HepG2 (cell line): ENCODE data around the gene KCNG4. TPM values are rescaled to one million over a fixed set of nuclear protein-coding genes. Genes with fewer than 3 reads are reported as not detected.

Experiments
- ATAC-seq: fragments of 200-7000 bp; cut with Tn5 transposase; 3 replicates; pipeline ENCODE4 v1.9.1; 2020; ENCODE audit warnings: mild to moderate bottlenecking, moderate library complexity
- BruUV-seq: library from RNA; stranded (reverse); fragments of 400-500 nt; replicated peaks from 2 replicates; lab custom pipeline; 2021; lab: Mats Ljungman, UMichigan
- CTCF ChIA-PET: fragments of 300-600 bp; formaldehyde crosslinking; extraction: SDS; loops from one replicate; lab custom pipeline; 2021; ENCODE audit warnings: low total read pairs, inconsistent platforms, low intra/inter-chr PET ratio; lab: Yijun Ruan, JAX
- POLR2A ChIA-PET: fragments of 350-600 bp; sonication (Branson Sonifier 250); formaldehyde crosslinking; loops from one replicate; lab custom pipeline; 2020; ENCODE audit warnings: antibody characterized with exemption, inconsistent platforms; lab: Yijun Ruan, JAX
- DNase-seq: peaks from one replicate; pipeline ENCODE4 v3.0.0-alpha.2; 2015; ENCODE audit warnings: low spot score
- FAIRE-seq: peaks from 3 replicates; lab custom pipeline; 2011; peaks lifted over from hg19 to GRCh38; lab: Jason Lieb, UNC
- H2AFZ ChIP-seq: one replicate; pipeline ENCODE4 v1.6.1; 2011; ENCODE audit warnings: low read length, inconsistent platforms
- H3K27ac ChIP-seq: fragments of 300-600 bp; 3 replicates; pipeline ENCODE4 v1.8.0; 2011; ENCODE audit warnings: mixed run types, mild to moderate bottlenecking, mixed read lengths, low read length, inconsistent platforms; ENCODE audit not compliant: insufficient read depth; ENCODE audit errors: extremely low read length
- H3K27me3 ChIP-seq, 2 experiments: fragments of 200-600 bp in 1 of 2; 2 replicates in 1 of 2; 3 replicates in 1 of 2; pipeline versions ENCODE4 v1.6.0 to v1.8.0; 2011; ENCODE audit warnings: low read length in 2 of 2, mild to moderate bottlenecking in 2 of 2, moderate library complexity in 2 of 2, inconsistent platforms in 1 of 2; ENCODE audit not compliant: insufficient read depth in 2 of 2, control insufficient read depth in 1 of 2
- H3K36me3 ChIP-seq, 2 experiments: fragments of 200-600 bp in 1 of 2; replicated peaks in 1 of 2; 2 replicates in 1 of 2; 3 replicates in 1 of 2; pipeline versions ENCODE4 v1.5.1 to v1.8.0; 2011; ENCODE audit warnings: low read length in 2 of 2, inconsistent platforms in 1 of 2; ENCODE audit not compliant: insufficient read depth in 2 of 2, control insufficient read depth in 1 of 2
- H3K4me1 ChIP-seq: 2 replicates; pipeline ENCODE4 v1.5.1; 2012; ENCODE audit warnings: low read length, inconsistent platforms; ENCODE audit not compliant: insufficient read depth
- H3K4me2 ChIP-seq: 2 replicates; pipeline ENCODE4 v1.6.0; 2011; ENCODE audit warnings: low read depth, low read length, inconsistent platforms
- H3K4me3 ChIP-seq, 3 experiments: fragments of 200-600 bp in 1 of 3; sonication (generic), shearing (Covaris generic) in 1 of 3; replicated peaks in 1 of 3; 2 replicates each; pipeline ENCODE4 v1.5.1; 2011 to 2016; ENCODE audit warnings: low read length in 3 of 3, inconsistent platforms in 2 of 3, low read depth in 2 of 3, mild to moderate bottlenecking in 2 of 3, control low read depth in 1 of 3, mixed read lengths in 1 of 3; ENCODE audit not compliant: insufficient read depth in 1 of 3
- H3K79me2 ChIP-seq: one replicate; pipeline ENCODE4 v1.6.1; 2011; ENCODE audit warnings: low read length, inconsistent platforms; ENCODE audit not compliant: insufficient read depth
- H3K9ac ChIP-seq: 2 replicates; pipeline ENCODE4 v1.6.0; 2011; ENCODE audit warnings: mild to moderate bottlenecking, low read depth, low read length, inconsistent platforms; ENCODE audit not compliant: insufficient read depth
- H3K9me3 ChIP-seq: 2 replicates; pipeline ENCODE4 v1.5.1; 2012; ENCODE audit warnings: mild to moderate bottlenecking, low read length
- H4K20me1 ChIP-seq: 2 replicates; pipeline ENCODE4 v1.6.0; 2011; ENCODE audit warnings: inconsistent platforms, mild to moderate bottlenecking, low read length, moderate library complexity; ENCODE audit not compliant: insufficient read depth
- ADNP ChIP-seq: sonication (generic); formaldehyde crosslinking; IDR thresholded peaks from 2 replicates; pipeline ENCODE4 v1.4.0; 2020; ENCODE audit warnings: missing genetic modification reagents
- ATF7 ChIP-seq, 2 experiments: fragments of 450-650 bp in 1 of 2; sonication (generic) in 1 of 2; formaldehyde crosslinking in 1 of 2; IDR thresholded peaks; 2 replicates each; pipeline versions ENCODE4 v1.4.0 to v1.6.1; 2016 to 2020; ENCODE audit warnings: antibody characterized with exemption in 1 of 2, mild to moderate bottlenecking in 1 of 2, missing genetic modification reagents in 1 of 2
- MED8 ChIP-seq: sonication (generic); formaldehyde crosslinking; IDR thresholded peaks from 2 replicates; pipeline ENCODE4 v1.8.1; 2023; ENCODE audit warnings: mild to moderate bottlenecking, missing genetic modification reagents; ENCODE audit not compliant: insufficient replicate concordance
- NONO ChIP-seq, 2 experiments: fragments of 450-650 bp in 1 of 2; sonication (generic) in 1 of 2; formaldehyde crosslinking in 1 of 2; IDR thresholded peaks in 1 of 2; conservative IDR thresholded peaks in 1 of 2; 2 replicates each; pipeline versions ENCODE4 v1.6.1 to v1.8.0; 2017 to 2022; ENCODE audit warnings: mild to moderate bottlenecking in 1 of 2, missing genetic modification reagents in 1 of 2, moderate library complexity in 1 of 2
- PLSCR1 ChIP-seq: sonication (generic); formaldehyde crosslinking; IDR thresholded peaks from 2 replicates; pipeline ENCODE4 v1.5.0; 2020; ENCODE audit warnings: missing genetic modification reagents, mild to moderate bottlenecking, borderline replicate concordance
- POGZ ChIP-seq: sonication (generic); formaldehyde crosslinking; IDR thresholded peaks from 2 replicates; pipeline ENCODE4 v1.4.0; 2020; ENCODE audit warnings: mild to moderate bottlenecking, missing genetic modification reagents
- RXRB ChIP-seq: IDR thresholded peaks from 2 replicates; pipeline ENCODE4 v1.6.1; 2016; ENCODE audit warnings: borderline replicate concordance, missing genetic modification reagents, missing compliant biosample characterization
- SPEN ChIP-seq: sonication (generic); formaldehyde crosslinking; IDR thresholded peaks from 2 replicates; pipeline ENCODE4 v1.5.1; 2020; ENCODE audit warnings: low read depth, mild to moderate bottlenecking, missing genetic modification reagents
- ZFP41 ChIP-seq: sonication (generic); formaldehyde crosslinking; IDR thresholded peaks from 2 replicates; pipeline ENCODE4 v1.4.0; 2020; ENCODE audit warnings: mild to moderate bottlenecking, missing genetic modification reagents, borderline replicate concordance
- ZNF7 ChIP-seq: IDR thresholded peaks from 2 replicates; pipeline ENCODE4 v1.6.1; 2016; ENCODE audit warnings: missing biosample characterization, missing genetic modification reagents
- WGBS: methylation state at CpG from one replicate; pipeline ENCODE4 v1.1.6; 2017; ENCODE audit warnings: low lambda C conversion rate; 5-methylcytosine and 5-hydroxymethylcytosine counted together
- in situ Hi-C: cut with HindIII; loops from 2 replicates; pipeline ENCODE4 v1.10.0; 2017; ENCODE audit warnings: low pct_unique_long_range_greater_than_20kb; ENCODE audit not compliant: extremely low pct_ligation_motif_present
- intact Hi-C: fragments of 100-400 bp; cut with micrococcal nuclease; formaldehyde crosslinking; loops from one replicate; pipeline ENCODE4 v1.10.0; 2022; ENCODE audit not compliant: unreplicated experiment
- polyA plus RNA-seq, 8 experiments: library from polyadenylated mRNA; depleted of rRNA in 3 of 8; stranded (reverse) in 7 of 8; unstranded in 1 of 8; fragments of >200 nt; fragmentation: Illumina TruSeq in 4 of 8; extraction: Trizol in 4 of 8; gene quantifications; 2 replicates each; pipeline versions ENCODE4 v1.2.1 to v1.2.3, GENCODE V29; 2011 to 2016; ENCODE audit warnings: low read depth in 4 of 8, missing spikeins in 1 of 8, mixed read lengths in 1 of 8; ENCODE audit not compliant: insufficient read depth in 1 of 8
- total RNA-seq, 5 experiments: library from RNA; depleted of rRNA; stranded (reverse); fragments of >200 nt; fragmentation: Illumina TruSeq; extraction: Trizol; gene quantifications; 2 replicates each; pipeline ENCODE4 v1.2.3, GENCODE V29; 2016; ENCODE audit warnings: low read depth in 1 of 5
- TF ChIP-seq, protein P1 (sequence below): IDR thresholded peaks from 2 replicates; pipeline ENCODE4 v1.6.1; 2016; ENCODE audit warnings: control low read depth
- TF ChIP-seq, protein P2 (sequence below): IDR thresholded peaks from 2 replicates; pipeline ENCODE4 v1.6.1; 2016; ENCODE audit warnings: low read depth, control low read depth

Gene KCNG4
- total and polyA plus RNA-seq, 2 of the 13 experiments (the other 11 are each of a cell fraction or from before 2014, with no cell fraction given), result not detected

DNA sequence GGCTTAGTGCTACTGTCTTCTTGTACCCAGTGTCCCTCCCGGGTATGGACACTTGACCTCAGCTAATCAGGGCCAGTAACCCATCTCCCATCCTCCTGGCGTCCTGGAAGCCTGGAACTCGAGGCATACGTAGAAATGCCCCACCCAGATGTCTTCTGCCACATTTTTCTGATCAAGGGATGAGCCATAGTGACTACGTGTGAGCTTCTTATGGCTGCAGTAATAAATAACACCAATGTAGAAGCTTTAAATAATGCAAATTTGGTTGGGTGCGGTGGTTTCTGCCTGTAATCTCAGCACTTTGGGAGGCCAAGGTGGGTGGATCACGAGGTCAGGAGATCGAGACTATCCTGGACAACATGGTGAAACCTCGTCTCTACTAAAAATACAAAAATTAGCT is 3.0 kb upstream of the KCNG4 start:
- ATAC-seq, result no peak
- intact Hi-C loops (no loop called here), in situ Hi-C loops (no loop called here)
- POLR2A ChIA-PET, result no interaction called here
- H2AFZ ChIP-seq, result no peak overlapping the region
- no peak overlapping the region for H3K4me3 ChIP-seq
- CTCF ChIA-PET, result no interaction called here
- no peaks in the 10 kb centered on the region for H4K20me1 ChIP-seq
- no peaks in the 10 kb centered on the region for H3K36me3 ChIP-seq
- TF ChIP-seq PLSCR1 (CRISPR knock-in tag), result no peak
- TF ChIP-seq RXRB (CRISPR knock-in tag), result no peak
- no peak for TF ChIP-seq ATF7 (IDR thresholded peaks at IDR 0.05)
- no peak for TF ChIP-seq ATF7 (CRISPR knock-in tag; IDR thresholded peaks at IDR 0.05)
- no peak for TF ChIP-seq SPEN (CRISPR knock-in tag)
- no peak overlapping the region for H3K4me2 ChIP-seq
- H3K9ac ChIP-seq, result no peak overlapping the region
- BruUV-seq, result no TSS peak
- no peak overlapping the region for H3K27ac ChIP-seq
- H3K79me2 ChIP-seq, result no peaks in the 10 kb centered on the region
- H3K27me3 ChIP-seq, result peaks cover 8 to 46% of the 10 kb centered on the region in 2 experiments
- H3K9me3 ChIP-seq, result no peaks in the 10 kb centered on the region
- no peak for FAIRE-seq
- WGBS, result 20% methylated on average over 9 of the region's 9 CpGs
- DNase-seq, result no peak
- no peaks in the 10 kb centered on the region for H3K4me1 ChIP-seq

- BruUV-seq, result no TSS peak
- no peak for ATAC-seq
- DNase-seq, result no peak
- POLR2A ChIA-PET, result interaction anchor here (0.7 kb wide), 1 partner anchor 289 kb away, joined by 3 read pairs; no protein-coding TSS in a partner anchor
- Histone ChIP-seq H4K20me1 (no peaks in the 10 kb centered on the region), H3K36me3 (no peaks in the 10 kb centered on the region), H3K4me1 (no peaks in the 10 kb centered on the region), H3K27ac (no peak overlapping the region), H3K79me2 (no peaks in the 10 kb centered on the region), H3K4me2 (no peak overlapping the region), H2AFZ (no peak overlapping the region), H3K27me3 (peaks cover 8 to 54% of the 10 kb centered on the region in 2 experiments), H3K9me3 (no peaks in the 10 kb centered on the region), H3K9ac (no peak overlapping the region), H3K4me3 (no peak overlapping the region)
- intact Hi-C loops, result no loop called here
- whole genome bisulfite sequencing, result 0% methylated on average over 1 of the region's 1 CpG
- in situ Hi-C loops, result no loop called here
- CTCF ChIA-PET, result no interaction called here
- FAIRE-seq, result no peak
- no peak for TF ChIP-seq ADNP (CRISPR knock-in tag)
- no peak for TF ChIP-seq ZFP41 (CRISPR knock-in tag)
- TF ChIP-seq POGZ (CRISPR knock-in tag), result no peak
- TF ChIP-seq, protein P1, sequence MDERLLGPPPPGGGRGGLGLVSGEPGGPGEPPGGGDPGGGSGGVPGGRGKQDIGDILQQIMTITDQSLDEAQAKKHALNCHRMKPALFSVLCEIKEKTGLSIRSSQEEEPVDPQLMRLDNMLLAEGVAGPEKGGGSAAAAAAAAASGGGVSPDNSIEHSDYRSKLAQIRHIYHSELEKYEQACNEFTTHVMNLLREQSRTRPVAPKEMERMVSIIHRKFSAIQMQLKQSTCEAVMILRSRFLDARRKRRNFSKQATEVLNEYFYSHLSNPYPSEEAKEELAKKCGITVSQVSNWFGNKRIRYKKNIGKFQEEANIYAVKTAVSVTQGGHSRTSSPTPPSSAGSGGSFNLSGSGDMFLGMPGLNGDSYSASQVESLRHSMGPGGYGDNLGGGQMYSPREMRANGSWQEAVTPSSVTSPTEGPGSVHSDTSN (CRISPR knock-in tag), result no peak
- TF ChIP-seq MED8, result no peak
- no peak for TF ChIP-seq ZNF7
- no peak for TF ChIP-seq NONO (IDR thresholded peaks at IDR 0.05)
- no peak for TF ChIP-seq NONO (CRISPR knock-in tag; conservative IDR thresholded peaks at IDR 0.05)
- TF ChIP-seq, protein P2, sequence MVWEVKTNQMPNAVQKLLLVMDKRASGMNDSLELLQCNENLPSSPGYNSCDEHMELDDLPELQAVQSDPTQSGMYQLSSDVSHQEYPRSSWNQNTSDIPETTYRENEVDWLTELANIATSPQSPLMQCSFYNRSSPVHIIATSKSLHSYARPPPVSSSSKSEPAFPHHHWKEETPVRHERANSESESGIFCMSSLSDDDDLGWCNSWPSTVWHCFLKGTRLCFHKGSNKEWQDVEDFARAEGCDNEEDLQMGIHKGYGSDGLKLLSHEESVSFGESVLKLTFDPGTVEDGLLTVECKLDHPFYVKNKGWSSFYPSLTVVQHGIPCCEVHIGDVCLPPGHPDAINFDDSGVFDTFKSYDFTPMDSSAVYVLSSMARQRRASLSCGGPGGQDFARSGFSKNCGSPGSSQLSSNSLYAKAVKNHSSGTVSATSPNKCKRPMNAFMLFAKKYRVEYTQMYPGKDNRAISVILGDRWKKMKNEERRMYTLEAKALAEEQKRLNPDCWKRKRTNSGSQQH (CRISPR knock-in tag), result no peak
These were observed 2.0 kb upstream of the KCNG4 start for GRCh38 chr16:84241778-84242177.
